Stomach (tissue), 4 donors: ENCODE measurements around the gene PRC1.

Experiments
- CTCF ChIP-seq, 7 experiments: fragments of 450-650 bp in 4 of 7; fragments of 200-600 bp in 3 of 7; sonication (generic) in 3 of 7; IDR thresholded peaks; one replicate each; pipeline ENCODE4 v1.5.1; 2016 to 2019; ENCODE audit warnings: antibody characterized with exemption in 7 of 7, control low read depth in 2 of 7, mild to moderate bottlenecking in 1 of 7
- EP300 ChIP-seq: sonication (generic); formaldehyde crosslinking; IDR thresholded peaks from one replicate; pipeline ENCODE4 v1.6.1; 2017; ENCODE audit warnings: antibody characterized with exemption
- POLR2A ChIP-seq, 4 donors: fragments of 450-650 bp; IDR thresholded peaks; one replicate each; pipeline ENCODE4 v1.6.1; 2016; ENCODE audit warnings: antibody characterized with exemption in 4 of 4, control low read depth in 2 of 4, mild to moderate bottlenecking in 1 of 4, moderate library complexity in 1 of 4
- POLR2AphosphoS5 ChIP-seq, 3 donors: sonication (generic); formaldehyde crosslinking; IDR thresholded peaks; one replicate each; pipeline ENCODE4 v1.6.1; 2016; ENCODE audit warnings: antibody characterized with exemption in 3 of 3

DNA sequence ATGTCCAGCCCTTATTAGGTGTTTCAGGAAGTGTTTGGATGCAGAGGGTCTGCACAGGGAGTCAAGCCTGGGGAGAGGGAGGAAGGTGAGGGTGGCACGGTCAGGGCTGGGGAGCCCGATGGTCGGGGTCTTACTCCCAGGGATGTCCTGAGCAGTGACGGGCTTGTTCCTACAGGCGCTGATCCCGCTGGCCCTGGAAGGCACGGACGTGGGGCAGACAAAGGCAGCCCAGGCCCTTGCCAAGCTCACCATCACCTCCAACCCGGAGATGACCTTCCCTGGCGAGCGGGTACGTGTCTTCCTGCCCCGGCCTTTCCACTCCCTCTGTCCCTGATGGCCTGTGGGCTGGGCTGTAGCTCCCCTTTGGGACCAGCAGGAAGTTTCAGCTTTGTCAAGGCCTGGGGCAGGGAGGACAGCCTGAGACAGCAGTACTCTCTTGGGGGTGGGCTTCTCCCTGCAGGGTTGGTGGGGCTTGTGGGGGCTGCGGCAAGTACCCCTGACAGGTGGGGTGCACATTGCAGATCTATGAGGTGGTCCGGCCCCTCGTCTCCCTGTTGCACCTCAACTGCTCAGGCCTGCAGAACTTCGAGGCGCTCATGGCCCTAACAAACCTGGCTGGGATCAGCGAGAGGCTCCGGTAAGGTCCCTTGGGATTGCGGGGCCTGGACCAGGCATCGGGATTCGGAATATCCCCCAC lies 44.2 kb downstream of the PRC1 start:
- TF ChIP-seq CTCF (IDR thresholded peaks at IDR 0.05) (no peak), POLR2A (IDR thresholded peaks at IDR 0.05) (no peak), POLR2AphosphoS5 (IDR thresholded peaks at IDR 0.05) (no peak), EP300 (no peak)
